Measurements from ENCODE around the gene LINC00305.

Gene LINC00305

GRCh38 chr18:64083916-64084315 is 65.0 kb downstream of the LINC00305 start:
- TF ChIP-seq CTCF (IDR thresholded peaks at IDR 0.05; ENCODE audit: control insufficient read depth, extremely low read depth, insufficient read depth): no peak
- H3K4me3 ChIP-seq (ENCODE audit: low read depth, low read length): no peak overlapping the region
- DNase-seq (ENCODE audit: low read depth): no peak

- H3K4me3 ChIP-seq (ENCODE audit: low read depth, low read length): no peak overlapping the region
- no peak for DNase-seq (ENCODE audit: low read depth)
- no peak for TF ChIP-seq CTCF (IDR thresholded peaks at IDR 0.05; ENCODE audit: control insufficient read depth, extremely low read depth, insufficient read depth)
These were observed 66.4 kb downstream of the LINC00305 start for GRCh38 chr18:64082513-64082912.

GRCh38 chr18:64082054-64082453 is 66.8 kb downstream of the LINC00305 start:
- no peak for TF ChIP-seq CTCF (IDR thresholded peaks at IDR 0.05; ENCODE audit: control insufficient read depth, extremely low read depth, insufficient read depth)
- DNase-seq (ENCODE audit: low read depth): no peak
- H3K4me3 ChIP-seq (ENCODE audit: low read depth, low read length): no peak overlapping the region

GRCh38 chr18:64073971-64074370 is 74.9 kb downstream of the LINC00305 start:
- no peak overlapping the region for H3K4me3 ChIP-seq (ENCODE audit: low read depth, low read length)
- no peak for DNase-seq (ENCODE audit: low read depth)
- TF ChIP-seq CTCF (IDR thresholded peaks at IDR 0.05; ENCODE audit: control insufficient read depth, extremely low read depth, insufficient read depth): no peak

GRCh38 chr18:64055019-64055418 is 93.9 kb downstream of the LINC00305 start:
- no peak for DNase-seq (ENCODE audit: low read depth)
- no peak for TF ChIP-seq CTCF (IDR thresholded peaks at IDR 0.05; ENCODE audit: control insufficient read depth, extremely low read depth, insufficient read depth)
- no peak overlapping the region for H3K4me3 ChIP-seq (ENCODE audit: low read depth, low read length)

GRCh38 chr18:64053246-64053645 is 95.6 kb downstream of the LINC00305 start:
- no peak for DNase-seq (ENCODE audit: low read depth)
- TF ChIP-seq CTCF (IDR thresholded peaks at IDR 0.05; ENCODE audit: control insufficient read depth, extremely low read depth, insufficient read depth): no peak
- no peak overlapping the region for H3K4me3 ChIP-seq (ENCODE audit: low read depth, low read length)

- no peak overlapping the region for H3K4me3 ChIP-seq (ENCODE audit: low read depth, low read length)
- no peak for TF ChIP-seq CTCF (IDR thresholded peaks at IDR 0.05; ENCODE audit: control insufficient read depth, extremely low read depth, insufficient read depth)
- DNase-seq (ENCODE audit: low read depth): no peak
These were observed 96.1 kb downstream of the LINC00305 start for GRCh38 chr18:64052772-64053171.

Measured in LNCaP clone FGC (cell line).